GM21515 (cell line): ENCODE measurements around the gene ASZ1.

ENCODE experiments used
- ATAC-seq: cut with Tn5 transposase; IDR thresholded peaks from one replicate; pipeline ENCODE4 v1.9.1; 2021; ENCODE audit not compliant: unreplicated experiment

ASZ1 gene

GRCh38 chr7:117347480-117347879 is 79.8 kb downstream of the ASZ1 start:
- peak; percentile 14 for ATAC-seq

- ATAC-seq, result no peak
Measured at GRCh38 chr7:117346161-117346560, 81.1 kb downstream of the ASZ1 start.

DNA sequence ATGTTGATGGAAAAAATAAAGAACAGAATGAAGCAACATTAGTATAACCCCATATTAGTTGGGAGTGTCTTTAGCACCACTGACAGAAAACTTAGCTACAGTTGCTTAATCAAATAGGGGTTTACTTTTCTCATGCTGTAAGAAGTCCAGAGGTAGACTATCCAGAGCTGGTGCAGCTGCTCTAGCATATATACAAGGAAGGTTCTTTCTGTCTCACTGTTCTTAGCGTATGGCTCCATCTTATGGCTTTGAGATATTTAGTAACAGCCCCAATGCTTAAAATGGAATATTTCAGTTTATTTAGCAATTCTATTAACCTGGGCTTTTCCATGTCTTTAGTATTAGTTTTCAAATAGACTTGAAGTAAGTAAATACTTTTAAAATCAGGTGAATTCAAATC is 89.3 kb downstream of the ASZ1 start:
- no peak for ATAC-seq

DNA sequence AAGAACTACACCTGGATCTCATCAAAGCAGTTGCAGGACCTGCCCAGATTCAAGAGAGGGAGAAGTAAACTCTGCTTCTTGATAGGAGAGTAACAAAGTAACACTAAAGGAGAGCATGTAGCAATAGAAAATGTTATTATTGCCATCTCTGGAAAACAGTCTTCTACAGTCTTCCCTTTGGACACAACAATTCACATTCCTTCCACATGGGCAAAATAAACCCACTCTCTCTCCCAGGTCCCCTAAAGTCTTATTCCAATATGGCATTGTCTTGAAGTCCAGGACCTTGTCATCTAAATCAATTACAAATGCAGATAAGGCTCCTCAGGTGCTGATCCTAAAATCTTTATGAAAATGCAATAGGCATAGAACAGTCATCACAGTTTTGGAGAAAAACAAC is 94.1 kb downstream of the ASZ1 start:
- ATAC-seq, result no peak

GRCh38 chr7:117332031-117332430 is 95.3 kb downstream of the ASZ1 start:
- no peak for ATAC-seq

GRCh38 chr7:117325836-117326235 is 101.5 kb downstream of the ASZ1 start:
- no peak for ATAC-seq

DNA sequence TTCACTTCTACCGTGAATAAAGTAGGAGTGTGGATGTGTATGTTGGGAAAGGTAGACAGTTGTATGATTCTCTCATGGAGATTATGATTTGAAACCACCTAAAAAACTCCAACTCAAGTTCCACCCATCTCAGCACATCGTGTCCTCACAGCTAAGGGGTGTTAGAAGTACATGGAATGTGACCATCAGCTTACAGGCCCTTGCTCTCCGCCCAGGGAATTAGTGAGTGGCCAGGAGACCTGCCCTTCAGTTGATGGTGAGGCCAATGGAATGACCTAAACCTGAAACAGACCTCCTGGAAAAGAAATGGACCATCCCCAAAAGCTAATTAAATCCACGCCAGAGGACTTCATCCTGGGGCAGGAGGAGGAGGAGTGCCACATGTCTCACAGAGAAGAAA is 102.3 kb downstream of the ASZ1 start:
- ATAC-seq, result no peak

- no peak for ATAC-seq
Measured at GRCh38 chr7:117323851-117324711, 103.2 kb downstream of the ASZ1 start.

- ATAC-seq, result no peak
Measured at GRCh38 chr7:117323305-117323850, 103.9 kb downstream of the ASZ1 start.

- ATAC-seq, result no peak
Measured at GRCh38 chr7:117322741-117323304, 104.5 kb downstream of the ASZ1 start, which contains the start of gene WNT2. TSS of gene WNT2 (minus strand) at chr7:117323058. CDS start at chr7:117322989, 69 bp downstream.

DNA sequence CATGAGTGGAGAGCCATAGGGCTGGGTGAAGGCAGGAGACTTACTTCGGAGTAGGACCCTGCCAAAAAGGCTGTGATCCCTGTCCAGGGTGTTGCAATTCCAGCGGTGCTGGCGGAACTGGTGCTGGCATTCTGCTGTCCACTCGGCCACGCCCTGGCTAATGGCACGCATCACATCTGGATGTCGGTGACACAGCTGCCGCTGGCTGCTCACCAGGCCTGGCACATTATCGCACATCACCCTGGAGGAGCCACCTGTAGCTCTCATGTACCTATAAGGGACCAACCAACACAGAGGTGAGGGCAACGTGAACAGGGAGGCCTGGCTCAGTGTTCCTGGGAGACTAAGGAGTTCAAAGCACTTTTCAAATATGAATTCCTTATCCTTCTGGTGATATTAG is 106.8 kb downstream of the ASZ1 start:
- no peak for ATAC-seq

DNA sequence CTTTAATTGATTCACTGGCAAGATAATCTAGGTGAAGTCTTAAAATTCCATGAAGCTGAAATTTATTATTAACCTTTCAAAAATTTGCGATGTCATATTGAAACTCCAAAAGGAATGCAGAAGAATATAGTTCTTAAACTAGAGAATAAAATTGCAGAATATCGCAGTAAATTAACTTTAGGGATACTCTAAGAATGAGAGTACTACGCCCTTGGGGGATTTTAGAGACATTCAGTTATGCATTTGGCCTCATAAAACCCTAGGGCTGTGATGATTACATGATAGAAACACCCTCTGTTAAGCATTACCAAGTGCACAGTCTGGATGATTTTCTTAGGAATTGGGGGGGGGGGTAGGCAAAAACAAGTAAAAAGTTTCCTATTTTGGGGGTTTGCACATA is 108.1 kb downstream of the ASZ1 start:
- ATAC-seq, result no peak

GRCh38 chr7:117313582-117313981 is 113.7 kb downstream of the ASZ1 start:
- no peak for ATAC-seq
